Loucy (cell line): ENCODE measurements around the gene GNG2.

Source experiments
- EZH2phosphoT487 ChIP-seq: fragments of 200-600 bp; IDR thresholded peaks from 2 replicates; pipeline ENCODE4 v1.6.1; 2018; ENCODE audit warnings: antibody characterized with exemption, mild to moderate bottlenecking, moderate library complexity, borderline replicate concordance
- TF ChIP-seq, protein P1 (sequence below): fragments of 200-600 bp; sonication (generic); conservative IDR thresholded peaks from 2 replicates; pipeline ENCODE4 v1.5.1; 2014; ENCODE audit warnings: mild to moderate bottlenecking, antibody characterized with exemption, low read length

DNA sequence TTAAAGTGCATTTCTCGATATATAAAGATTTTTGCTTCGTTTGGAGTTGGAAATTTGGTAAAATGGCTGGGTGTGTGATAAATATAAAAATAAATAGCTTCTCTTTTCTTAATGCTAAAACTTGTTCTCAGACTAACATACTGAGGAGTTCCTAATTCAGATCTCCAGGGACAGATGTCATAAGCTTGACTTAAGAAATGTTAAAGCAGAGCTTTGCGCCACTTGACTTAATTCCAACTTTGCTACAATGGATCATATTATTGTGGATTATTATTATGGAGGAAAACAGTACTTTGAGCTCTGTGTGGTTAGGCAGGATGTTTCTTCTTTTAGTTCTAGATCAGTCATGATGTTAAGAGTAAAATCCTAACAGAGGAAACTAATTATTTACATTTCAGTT is 33.8 kb downstream of the GNG2 start:
- TF ChIP-seq, protein P1, sequence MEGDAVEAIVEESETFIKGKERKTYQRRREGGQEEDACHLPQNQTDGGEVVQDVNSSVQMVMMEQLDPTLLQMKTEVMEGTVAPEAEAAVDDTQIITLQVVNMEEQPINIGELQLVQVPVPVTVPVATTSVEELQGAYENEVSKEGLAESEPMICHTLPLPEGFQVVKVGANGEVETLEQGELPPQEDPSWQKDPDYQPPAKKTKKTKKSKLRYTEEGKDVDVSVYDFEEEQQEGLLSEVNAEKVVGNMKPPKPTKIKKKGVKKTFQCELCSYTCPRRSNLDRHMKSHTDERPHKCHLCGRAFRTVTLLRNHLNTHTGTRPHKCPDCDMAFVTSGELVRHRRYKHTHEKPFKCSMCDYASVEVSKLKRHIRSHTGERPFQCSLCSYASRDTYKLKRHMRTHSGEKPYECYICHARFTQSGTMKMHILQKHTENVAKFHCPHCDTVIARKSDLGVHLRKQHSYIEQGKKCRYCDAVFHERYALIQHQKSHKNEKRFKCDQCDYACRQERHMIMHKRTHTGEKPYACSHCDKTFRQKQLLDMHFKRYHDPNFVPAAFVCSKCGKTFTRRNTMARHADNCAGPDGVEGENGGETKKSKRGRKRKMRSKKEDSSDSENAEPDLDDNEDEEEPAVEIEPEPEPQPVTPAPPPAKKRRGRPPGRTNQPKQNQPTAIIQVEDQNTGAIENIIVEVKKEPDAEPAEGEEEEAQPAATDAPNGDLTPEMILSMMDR: no peak
- no peak for TF ChIP-seq EZH2phosphoT487
